A673 (cell line): ENCODE results near the gene PXDN. TPM values are rescaled to one million over a fixed set of nuclear protein-coding genes. Genes with fewer than 3 reads are reported as not detected.

ENCODE experiments used
- BruUV-seq: library from RNA; stranded (reverse); fragments of 400-500 nt; replicated peaks from 2 replicates; lab custom pipeline; 2021; lab: Mats Ljungman, UMichigan
- CTCF ChIA-PET: fragments of 300-600 bp; sonication (Branson Sonifier 250); formaldehyde crosslinking; loops from one replicate; lab custom pipeline; 2022; ENCODE audit warnings: antibody characterized with exemption; lab: Charles Lee
- POLR2A ChIA-PET: fragments of 300-600 bp; sonication (Branson Sonifier 250); formaldehyde crosslinking; loops from one replicate; lab custom pipeline; 2022; ENCODE audit warnings: antibody characterized with exemption; ENCODE audit not compliant: low non-redundant PET; lab: Charles Lee
- DNase-seq: peaks from one replicate; pipeline ENCODE4 v3.0.0-alpha.2; 2015; ENCODE audit warnings: low spot score
- H3K27ac ChIP-seq: fragments of 200-600 bp; sonication (generic); 2 replicates; pipeline ENCODE4 v1.5.1; 2016; ENCODE audit warnings: mixed run types, low read depth, mild to moderate bottlenecking, mixed read lengths, antibody characterized with exemption, low read length; ENCODE audit not compliant: poor library complexity, severe bottlenecking
- H3K27me3 ChIP-seq: fragments of 200-600 bp; sonication (generic); replicated peaks from 2 replicates; pipeline ENCODE4 v1.6.1; 2017; ENCODE audit warnings: mixed run types, low read depth, mild to moderate bottlenecking, mixed read lengths, antibody characterized with exemption, low read length; ENCODE audit not compliant: insufficient read depth, poor library complexity
- H3K36me3 ChIP-seq: fragments of 200-600 bp; sonication (generic); 2 replicates; pipeline ENCODE4 v1.6.1; 2016; ENCODE audit warnings: mixed run types, mild to moderate bottlenecking, mixed read lengths, antibody characterized with exemption, low read length; ENCODE audit not compliant: insufficient read depth, poor library complexity, severe bottlenecking
- H3K4me1 ChIP-seq: fragments of 200-600 bp; sonication (generic); 2 replicates; pipeline ENCODE4 v1.6.1; 2017; ENCODE audit warnings: mixed run types, mild to moderate bottlenecking, mixed read lengths, antibody characterized with exemption, low read length; ENCODE audit not compliant: insufficient read depth, poor library complexity, severe bottlenecking
- H3K4me3 ChIP-seq: fragments of 200-600 bp; sonication (generic); 2 replicates; pipeline ENCODE4 v1.5.1; 2016; ENCODE audit warnings: low read depth, mixed run types, mild to moderate bottlenecking, mixed read lengths, low read length; ENCODE audit not compliant: poor library complexity, severe bottlenecking
- H3K9me3 ChIP-seq: fragments of 200-600 bp; sonication (generic); 2 replicates; pipeline ENCODE4 v1.6.1; 2016; ENCODE audit warnings: mixed run types, low read depth, mild to moderate bottlenecking, mixed read lengths, antibody characterized with exemption, low read length; ENCODE audit not compliant: poor library complexity, severe bottlenecking
- EZH2 ChIP-seq: fragments of 200-600 bp; sonication (generic); IDR thresholded peaks from 2 replicates; pipeline ENCODE4 v1.6.1; 2017; ENCODE audit warnings: borderline replicate concordance, low read depth, mild to moderate bottlenecking, mixed read lengths, antibody characterized with exemption, low read length; ENCODE audit not compliant: poor library complexity, severe bottlenecking
- intact Hi-C: fragments of 100-400 bp; cut with micrococcal nuclease; formaldehyde crosslinking; loops from one replicate; pipeline ENCODE4 v1.10.0; 2022; ENCODE audit not compliant: unreplicated experiment
- total RNA-seq: library from RNA; stranded (reverse); gene quantifications from 2 replicates; pipeline ENCODE4 v1.2.3, GENCODE V29; 2021
- TF ChIP-seq, protein P1 (sequence below): fragments of 300-800, 200-600 bp; sonication (generic); conservative IDR thresholded peaks from 2 replicates; pipeline ENCODE4 v1.5.1; 2017; ENCODE audit warnings: low read depth, mild to moderate bottlenecking, antibody characterized with exemption, low read length, moderate library complexity, mixed read lengths

Gene PXDN
- total RNA-seq, 1 experiment from 2014 or later: 162 TPM

DNA sequence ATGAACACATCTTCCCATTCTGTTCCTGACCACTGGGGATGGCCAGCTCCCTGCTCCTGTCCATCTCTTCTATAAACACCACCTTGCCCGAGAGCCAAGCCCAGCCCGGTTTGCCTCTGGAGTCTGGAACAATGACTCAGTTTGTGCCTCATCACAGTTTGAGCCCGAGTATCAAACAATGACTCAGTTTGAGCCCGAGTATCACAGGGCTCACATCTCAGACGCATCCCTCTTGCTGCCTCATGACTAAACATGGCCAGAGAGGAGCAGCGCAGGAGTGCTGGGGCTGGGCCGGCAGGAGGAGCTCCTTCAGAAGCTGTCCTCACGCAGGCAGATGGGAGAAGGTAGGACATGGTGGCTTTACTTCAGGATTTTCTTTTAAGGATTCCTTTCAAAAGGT, 68.7 kb downstream of the PXDN start:
- no peak overlapping the region for H3K4me3 ChIP-seq
- no peak for DNase-seq
- CTCF ChIA-PET: no interaction called here
- H3K27ac ChIP-seq: no peak overlapping the region
- POLR2A ChIA-PET: no interaction called here
- no peaks in the 10 kb centered on the region for H3K27me3 ChIP-seq
- TF ChIP-seq, protein P1, sequence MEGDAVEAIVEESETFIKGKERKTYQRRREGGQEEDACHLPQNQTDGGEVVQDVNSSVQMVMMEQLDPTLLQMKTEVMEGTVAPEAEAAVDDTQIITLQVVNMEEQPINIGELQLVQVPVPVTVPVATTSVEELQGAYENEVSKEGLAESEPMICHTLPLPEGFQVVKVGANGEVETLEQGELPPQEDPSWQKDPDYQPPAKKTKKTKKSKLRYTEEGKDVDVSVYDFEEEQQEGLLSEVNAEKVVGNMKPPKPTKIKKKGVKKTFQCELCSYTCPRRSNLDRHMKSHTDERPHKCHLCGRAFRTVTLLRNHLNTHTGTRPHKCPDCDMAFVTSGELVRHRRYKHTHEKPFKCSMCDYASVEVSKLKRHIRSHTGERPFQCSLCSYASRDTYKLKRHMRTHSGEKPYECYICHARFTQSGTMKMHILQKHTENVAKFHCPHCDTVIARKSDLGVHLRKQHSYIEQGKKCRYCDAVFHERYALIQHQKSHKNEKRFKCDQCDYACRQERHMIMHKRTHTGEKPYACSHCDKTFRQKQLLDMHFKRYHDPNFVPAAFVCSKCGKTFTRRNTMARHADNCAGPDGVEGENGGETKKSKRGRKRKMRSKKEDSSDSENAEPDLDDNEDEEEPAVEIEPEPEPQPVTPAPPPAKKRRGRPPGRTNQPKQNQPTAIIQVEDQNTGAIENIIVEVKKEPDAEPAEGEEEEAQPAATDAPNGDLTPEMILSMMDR: no peak
- no peak for TF ChIP-seq EZH2
- H3K4me1 ChIP-seq: no peaks in the 10 kb centered on the region
- BruUV-seq: no TSS peak
- H3K36me3 ChIP-seq: peaks cover 95% of the 10 kb centered on the region
- no peaks in the 10 kb centered on the region for H3K9me3 ChIP-seq
- intact Hi-C loops: no loop called here

DNA sequence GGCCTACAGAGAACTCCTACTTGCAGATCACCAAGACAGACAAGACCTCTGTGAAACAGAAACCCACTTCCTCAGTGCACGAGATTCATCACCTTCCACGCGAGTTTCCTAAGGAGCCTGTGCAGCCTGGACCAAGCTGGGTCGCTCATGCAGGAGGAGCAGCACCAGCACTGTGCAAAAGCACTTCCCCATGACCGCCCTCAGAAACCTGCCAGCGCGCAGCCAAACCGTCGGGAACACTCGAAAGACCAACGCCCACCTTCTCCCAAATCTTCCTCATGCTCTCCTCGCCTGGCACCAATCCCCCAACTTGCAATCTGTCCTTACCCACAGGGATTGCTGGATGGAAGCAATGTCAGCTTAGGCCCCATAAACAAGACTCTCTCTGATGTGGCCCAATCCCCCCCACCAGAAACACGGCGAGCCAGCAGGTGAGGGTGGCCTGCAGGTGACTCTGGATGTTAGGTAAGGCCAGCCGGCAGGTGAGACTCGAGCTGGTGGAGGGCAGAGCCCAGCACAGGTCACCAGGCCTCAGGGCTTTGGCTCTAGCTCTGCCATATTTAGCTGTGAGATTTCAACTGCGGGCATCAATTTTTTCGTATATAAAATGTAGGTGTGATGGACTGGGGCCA, 69.4 kb downstream of the PXDN start:
- H3K27me3 ChIP-seq: no peaks in the 10 kb centered on the region
- TF ChIP-seq, protein P1: no peak
- TF ChIP-seq EZH2: no peak
- H3K36me3 ChIP-seq: peaks cover 94% of the 10 kb centered on the region
- intact Hi-C loops: no loop called here
- H3K9me3 ChIP-seq: no peaks in the 10 kb centered on the region
- CTCF ChIA-PET: no interaction called here
- no peak overlapping the region for H3K4me3 ChIP-seq
- H3K27ac ChIP-seq: no peak overlapping the region
- no peak for DNase-seq
- H3K4me1 ChIP-seq: no peaks in the 10 kb centered on the region
- POLR2A ChIA-PET: interaction anchor here (0.5 kb wide), 1 partner anchor 49 kb away, joined by 4 read pairs; no protein-coding TSS in a partner anchor
- BruUV-seq: no TSS peak

DNA sequence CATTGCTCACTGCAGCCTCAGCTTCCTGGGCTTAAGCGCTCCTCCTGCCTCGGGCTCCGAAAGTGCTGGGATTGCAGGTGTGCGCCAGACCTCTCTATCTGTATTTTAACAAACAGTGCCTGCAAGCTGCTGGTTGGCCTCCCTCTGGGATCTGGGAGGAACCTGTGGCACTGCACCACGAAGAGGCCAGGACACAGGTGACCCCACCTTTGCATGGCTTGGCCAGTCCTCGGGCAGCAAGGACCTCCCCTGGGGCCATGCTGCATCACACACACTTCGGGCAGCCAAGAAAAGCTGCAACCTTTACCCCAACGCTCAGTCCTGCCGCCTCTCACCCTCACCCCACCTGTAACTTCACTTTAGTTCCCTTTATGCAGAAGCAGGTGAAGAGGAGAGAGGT, 70.0 kb downstream of the PXDN start:
- intact Hi-C loops: no loop called here
- ChIA-PET POLR2A (interaction anchor here (0.5 kb wide), 1 partner anchor 48 kb away, joined by 4 read pairs; no protein-coding TSS in a partner anchor), CTCF (no interaction called here)
- no peak for TF ChIP-seq EZH2
- TF ChIP-seq, protein P1: no peak
- Histone ChIP-seq H3K27ac (no peak overlapping the region), H3K9me3 (no peaks in the 10 kb centered on the region), H3K36me3 (peaks cover 93% of the 10 kb centered on the region), H3K27me3 (no peaks in the 10 kb centered on the region), H3K4me1 (no peaks in the 10 kb centered on the region), H3K4me3 (no peak overlapping the region)
- BruUV-seq: no TSS peak
- DNase-seq: no peak
